GM23338 (cell line): ENCODE results near the gene GMNC. TPM values are rescaled to one million over a fixed set of nuclear protein-coding genes. Genes with fewer than 3 reads are reported as not detected.

Experiments
- ATAC-seq: fragments of 200-7000 bp; cut with Tn5 transposase; 3 replicates; pipeline ENCODE4 v1.9.1; 2020
- DNase-seq: peaks from one replicate; pipeline ENCODE4 v3.0.0-alpha.2; 2015; ENCODE audit warnings: low spot score
- H2AFZ ChIP-seq: fragments of 200-600 bp; sonication (generic); 2 replicates; pipeline ENCODE4 v1.8.0; 2016; ENCODE audit warnings: antibody characterized with exemption, mild to moderate bottlenecking, moderate library complexity
- H3F3A ChIP-seq: fragments of 200-600 bp; sonication (generic); replicated peaks from 2 replicates; pipeline ENCODE4 v1.8.0; 2017; ENCODE audit warnings: antibody characterized with exemption, mixed run types, low read depth
- H3K27ac ChIP-seq: fragments of 200-600 bp; sonication (generic); 2 replicates; pipeline ENCODE4 v1.6.1; 2016; ENCODE audit warnings: low read depth
- H3K27me3 ChIP-seq: fragments of 200-600 bp; sonication (generic); 2 replicates; pipeline ENCODE4 v1.8.0; 2016; ENCODE audit warnings: mild to moderate bottlenecking, mixed run types, moderate library complexity; ENCODE audit not compliant: insufficient read depth
- H3K36me3 ChIP-seq: fragments of 200-600 bp; sonication (generic); 2 replicates; pipeline ENCODE4 v1.8.0; 2016; ENCODE audit warnings: mild to moderate bottlenecking; ENCODE audit not compliant: insufficient read depth
- H3K4me1 ChIP-seq: fragments of 200-600 bp; sonication (generic); 2 replicates; pipeline ENCODE4 v1.8.0; 2016; ENCODE audit warnings: mild to moderate bottlenecking, moderate library complexity; ENCODE audit not compliant: insufficient read depth
- H3K4me2 ChIP-seq: fragments of 200-600 bp; sonication (generic); 2 replicates; pipeline ENCODE4 v1.7.1; 2017; ENCODE audit warnings: mixed run types
- H3K4me3 ChIP-seq: fragments of 200-600 bp; sonication (generic); 2 replicates; pipeline ENCODE4 v1.6.1; 2016; ENCODE audit warnings: mixed run types
- H3K79me2 ChIP-seq: fragments of 200-600 bp; sonication (generic); replicated peaks from 2 replicates; pipeline ENCODE4 v1.8.0; 2017; ENCODE audit warnings: mild to moderate bottlenecking; ENCODE audit not compliant: insufficient read depth
- H3K9me2 ChIP-seq: fragments of 200-600 bp; sonication (generic); 2 replicates; pipeline ENCODE4 v1.8.0; 2017; ENCODE audit not compliant: insufficient read depth
- H4K20me1 ChIP-seq: fragments of 200-600 bp; sonication (generic); replicated peaks from 2 replicates; pipeline ENCODE4 v1.8.0; 2017; ENCODE audit warnings: mild to moderate bottlenecking; ENCODE audit not compliant: insufficient read depth
- H3K27ac Mint-ChIP-seq: 2 replicates; pipeline ENCODE4 v1.8.0; 2020; ENCODE audit warnings: inconsistent platforms, mild to moderate bottlenecking, moderate library complexity, mixed read lengths
- H3K27me3 Mint-ChIP-seq: 3 replicates; pipeline ENCODE4 v1.8.0; 2022; ENCODE audit warnings: low read depth, mild to moderate bottlenecking, moderate library complexity, mixed read lengths, inconsistent platforms; ENCODE audit not compliant: insufficient read depth, poor library complexity
- H3K36me3 Mint-ChIP-seq: 3 replicates; pipeline ENCODE4 v1.8.0; 2021; ENCODE audit warnings: low read depth, mild to moderate bottlenecking, inconsistent platforms, moderate library complexity, mixed read lengths
- H3K4me1 Mint-ChIP-seq: 3 replicates; pipeline ENCODE4 v1.8.0; 2020; ENCODE audit warnings: mild to moderate bottlenecking, inconsistent platforms, mixed read lengths
- H3K4me3 Mint-ChIP-seq: 3 replicates; pipeline ENCODE4 v1.8.0; 2021; ENCODE audit warnings: moderate library complexity, mild to moderate bottlenecking, inconsistent platforms, mixed read lengths
- H3K9me3 Mint-ChIP-seq: 3 replicates; pipeline ENCODE4 v1.8.0; 2020; ENCODE audit warnings: moderate library complexity, mild to moderate bottlenecking, inconsistent platforms, mixed read lengths
- CREB1 ChIP-seq: fragments of 250-450 bp; sonication (Bioruptor Pico); IDR thresholded peaks from 2 replicates; pipeline ENCODE4 v1.5.0; 2020; ENCODE audit warnings: low read depth, mild to moderate bottlenecking, moderate library complexity
- EZH2 ChIP-seq: fragments of 200-600 bp; sonication (generic); IDR thresholded peaks from one replicate; pipeline ENCODE4 v1.8.0; 2017; ENCODE audit warnings: antibody characterized with exemption, mild to moderate bottlenecking, low read depth; ENCODE audit not compliant: unreplicated experiment
- EZH2phosphoT487 ChIP-seq: fragments of 200-600 bp; sonication (generic); IDR thresholded peaks from one replicate; pipeline ENCODE4 v1.8.1; 2018; ENCODE audit warnings: antibody characterized with exemption; ENCODE audit not compliant: unreplicated experiment
- NANOG ChIP-seq: IDR thresholded peaks from 2 replicates; pipeline ENCODE4 v1.6.1; 2016; ENCODE audit warnings: antibody characterized with exemption, borderline replicate concordance
- POLR2AphosphoS5 ChIP-seq: IDR thresholded peaks from 2 replicates; pipeline ENCODE4 v1.6.1; 2016; ENCODE audit warnings: antibody characterized with exemption, low read depth
- REST ChIP-seq: IDR thresholded peaks from one replicate; pipeline ENCODE4 v1.6.1; 2018; ENCODE audit warnings: antibody characterized with exemption; ENCODE audit not compliant: unreplicated experiment
- STAT1 ChIP-seq: IDR thresholded peaks from one replicate; pipeline ENCODE4 v1.6.1; 2016; ENCODE audit warnings: antibody characterized with exemption; ENCODE audit not compliant: unreplicated experiment
- ZNF114 ChIP-seq: fragments of 250-450 bp; sonication (Bioruptor Pico); IDR thresholded peaks from 2 replicates; pipeline ENCODE4 v1.5.0; 2020; ENCODE audit warnings: mild to moderate bottlenecking, moderate library complexity
- ZNF331 ChIP-seq: fragments of 250-450 bp; sonication (Bioruptor Pico); IDR thresholded peaks from 2 replicates; pipeline ENCODE4 v1.5.0; 2020; ENCODE audit warnings: low read depth, mild to moderate bottlenecking, moderate library complexity
- ZNF462 ChIP-seq: fragments of 250-450 bp; sonication (Bioruptor Pico); IDR thresholded peaks from 2 replicates; pipeline ENCODE4 v1.5.0; 2020; ENCODE audit warnings: mild to moderate bottlenecking, moderate library complexity
- polyA plus RNA-seq: library from polyadenylated mRNA; unstranded; fragments of >200 nt; fragmentation: Nextera tagmentation; extraction: Ambion mirVana; gene quantifications from 2 replicates; pipeline ENCODE4 v1.2.1, GENCODE V29; 2016
- total RNA-seq: library from RNA; depleted of rRNA; stranded (reverse); fragments of >200 nt; shearing (Covaris generic); gene quantifications from 2 replicates; pipeline ENCODE4 v1.2.3, GENCODE V29; 2014

The GMNC gene
- total and polyA plus RNA-seq, 2 experiments from 2014 or later: 0.13 to 0.31 TPM

- TF ChIP-seq REST (no peak), EZH2phosphoT487 (no peak), EZH2 (no peak), ZNF114 (CRISPR knock-in tag) (no peak), POLR2AphosphoS5 (no peak), ZNF331 (CRISPR knock-in tag) (no peak), NANOG (no peak), STAT1 (no peak), CREB1 (CRISPR knock-in tag) (no peak)
Measured at GRCh38 chr3:190810957-190811356, 51.5 kb downstream of the GMNC start (continued).

- H3F3A ChIP-seq: no peaks in the 10 kb centered on the region
- H3K4me2 ChIP-seq: no peak overlapping the region
- no peaks in the 10 kb centered on the region for H3K79me2 ChIP-seq
- H3K4me1 ChIP-seq: no peaks in the 10 kb centered on the region
- H3K27me3 ChIP-seq: no peaks in the 10 kb centered on the region
- Mint-ChIP-seq H3K4me1 (no peaks in the 10 kb centered on the region), H3K36me3 (no peaks in the 10 kb centered on the region), H3K9me3 (no peaks in the 10 kb centered on the region), H3K27ac (no peak overlapping the region), H3K4me3 (no peak overlapping the region), H3K27me3 (no peaks in the 10 kb centered on the region)
- H3K4me3 ChIP-seq: no peak overlapping the region
- no peaks in the 10 kb centered on the region for H4K20me1 ChIP-seq
- no peaks in the 10 kb centered on the region for H3K9me2 ChIP-seq
- H3K36me3 ChIP-seq: no peaks in the 10 kb centered on the region
- DNase-seq (no peak), ATAC-seq (no peak)
- H3K27ac ChIP-seq: no peak overlapping the region
- H2AFZ ChIP-seq: no peak overlapping the region
- TF ChIP-seq EZH2phosphoT487 (no peak), STAT1 (no peak), ZNF462 (CRISPR knock-in tag) (no peak), REST (no peak)
Measured at GRCh38 chr3:190809351-190809750, 53.1 kb downstream of the GMNC start.
